T follicular helper cell (primary cell): ENCODE data around the gene VTCN1.
"Not testable (repeated sequence)": the region's sequence is repeated elsewhere in the genome, so short reads cannot be mapped to it uniquely, and the experiment has no call there.

ENCODE experiments used
- DNase-seq: peaks from one replicate; pipeline ENCODE4 v3.0.0-alpha.2; 2020; ENCODE audit warnings: low read depth

The VTCN1 gene

DNA sequence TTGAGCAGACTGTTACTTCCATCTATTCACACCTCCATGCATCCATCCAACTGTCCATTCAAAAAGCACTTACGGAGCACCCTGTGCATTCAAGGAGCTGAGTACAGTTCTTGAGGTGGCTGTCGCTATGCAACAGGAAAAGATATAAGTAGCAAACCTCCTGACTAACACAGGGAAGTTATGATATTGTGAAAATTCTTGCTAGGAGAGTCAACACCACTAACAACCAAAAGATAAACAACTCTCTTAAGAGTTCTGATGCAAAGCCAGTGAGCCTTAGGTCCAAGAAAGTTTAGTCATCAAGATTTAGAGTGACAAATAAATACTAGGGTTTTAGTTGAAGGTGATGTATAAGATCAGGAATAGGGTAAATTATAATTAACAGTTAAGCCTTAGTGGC, 44.7 kb downstream of the VTCN1 start:
- no peak for DNase-seq

DNA sequence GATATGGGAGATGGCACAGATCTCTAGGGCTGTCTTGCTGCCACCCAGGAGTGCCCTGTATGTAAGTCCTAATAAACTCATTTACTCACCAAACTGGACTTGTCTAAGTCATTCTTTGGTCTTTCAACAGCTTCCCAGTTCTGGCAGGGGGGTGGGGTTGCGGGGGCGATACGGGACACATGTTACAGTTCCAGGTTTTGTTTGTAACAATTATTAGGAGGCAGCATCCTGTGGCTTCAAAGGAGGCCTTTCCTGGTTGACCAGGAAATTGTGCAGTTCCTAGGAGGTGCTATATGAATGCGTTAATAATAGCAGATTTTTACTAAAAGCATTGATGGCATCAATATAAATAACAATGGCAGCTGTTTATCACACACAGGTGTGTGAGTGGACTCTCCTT, 46.5 kb downstream of the VTCN1 start:
- DNase-seq = no peak

DNA sequence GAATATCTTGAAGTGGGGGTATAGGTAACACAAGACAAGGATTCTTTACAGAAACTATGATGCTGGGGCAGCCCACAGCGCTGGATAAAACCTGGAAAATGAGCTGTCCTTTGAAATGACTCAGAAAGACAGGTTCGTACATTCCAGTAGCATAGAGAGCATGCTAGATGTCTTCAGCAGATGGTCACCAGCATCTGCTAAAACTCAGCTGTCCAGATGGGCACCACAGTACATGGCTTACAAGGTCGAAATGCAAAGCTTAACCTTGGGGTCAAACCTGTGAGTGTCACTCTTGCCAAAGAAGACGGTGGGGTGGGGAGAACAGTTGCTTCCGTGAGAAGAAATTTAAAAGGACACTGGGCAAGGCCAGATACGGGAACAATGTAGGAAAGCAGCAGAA, 47.9 kb downstream of the VTCN1 start:
- no peak for DNase-seq

DNA sequence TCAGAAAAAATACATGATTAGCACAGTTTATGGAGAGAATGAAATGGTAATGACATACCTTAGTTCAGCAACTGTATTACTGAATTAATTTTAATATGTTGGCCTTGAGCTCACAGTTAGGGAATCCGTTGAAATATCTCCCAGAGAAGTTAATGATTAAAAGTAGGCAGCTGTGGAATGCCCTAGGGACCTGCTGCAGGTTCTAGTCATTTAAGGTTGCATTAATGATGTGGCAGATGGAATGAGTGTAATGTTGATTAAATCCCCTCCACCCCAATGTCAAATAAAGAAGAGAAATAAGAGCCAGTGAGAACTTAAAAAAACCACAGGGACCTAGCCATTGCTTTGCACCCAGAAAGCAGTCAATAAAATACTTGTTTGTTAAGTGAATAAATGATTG, 48.8 kb downstream of the VTCN1 start:
- DNase-seq = no peak

DNA sequence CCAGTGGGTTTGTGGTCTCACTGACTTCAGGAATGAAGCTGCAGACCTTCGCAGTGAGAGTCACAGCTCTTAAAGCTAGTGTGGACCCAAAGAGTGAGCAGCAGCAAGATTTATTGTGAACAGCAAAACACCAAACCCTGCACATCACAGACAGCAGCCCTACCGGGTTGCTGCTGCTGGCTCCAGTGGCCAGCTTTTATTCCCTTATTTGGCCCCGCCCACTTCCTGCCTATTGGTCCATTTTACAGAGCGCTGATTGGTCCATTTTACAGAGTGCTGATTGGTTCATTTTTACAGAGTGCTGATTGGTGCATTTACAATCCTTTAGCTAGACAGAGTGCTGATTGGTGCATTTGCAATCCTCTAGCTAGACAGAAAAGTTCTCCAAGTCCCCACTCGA, 59.4 kb downstream of the VTCN1 start:
- not testable (repeated sequence) for DNase-seq

DNA sequence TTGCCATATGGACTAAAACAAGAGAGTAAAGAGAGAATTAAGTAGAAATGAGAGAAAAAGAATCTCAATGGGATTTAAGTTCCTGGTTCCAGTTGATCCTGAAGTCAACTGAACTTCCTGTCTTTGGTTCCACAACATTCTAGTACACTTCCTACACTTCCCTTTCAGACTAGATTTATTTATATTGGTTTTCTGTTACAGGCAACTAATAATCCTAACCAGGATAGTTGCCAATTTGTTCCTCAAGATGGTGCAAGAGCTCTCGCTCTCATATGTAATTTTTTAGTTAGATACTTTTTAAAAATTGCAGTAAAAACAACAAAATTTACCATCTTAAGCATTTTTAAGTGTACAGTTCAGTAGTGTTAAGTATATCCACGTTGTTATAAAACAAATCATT, 60.4 kb downstream of the VTCN1 start:
- no peak for DNase-seq

DNA sequence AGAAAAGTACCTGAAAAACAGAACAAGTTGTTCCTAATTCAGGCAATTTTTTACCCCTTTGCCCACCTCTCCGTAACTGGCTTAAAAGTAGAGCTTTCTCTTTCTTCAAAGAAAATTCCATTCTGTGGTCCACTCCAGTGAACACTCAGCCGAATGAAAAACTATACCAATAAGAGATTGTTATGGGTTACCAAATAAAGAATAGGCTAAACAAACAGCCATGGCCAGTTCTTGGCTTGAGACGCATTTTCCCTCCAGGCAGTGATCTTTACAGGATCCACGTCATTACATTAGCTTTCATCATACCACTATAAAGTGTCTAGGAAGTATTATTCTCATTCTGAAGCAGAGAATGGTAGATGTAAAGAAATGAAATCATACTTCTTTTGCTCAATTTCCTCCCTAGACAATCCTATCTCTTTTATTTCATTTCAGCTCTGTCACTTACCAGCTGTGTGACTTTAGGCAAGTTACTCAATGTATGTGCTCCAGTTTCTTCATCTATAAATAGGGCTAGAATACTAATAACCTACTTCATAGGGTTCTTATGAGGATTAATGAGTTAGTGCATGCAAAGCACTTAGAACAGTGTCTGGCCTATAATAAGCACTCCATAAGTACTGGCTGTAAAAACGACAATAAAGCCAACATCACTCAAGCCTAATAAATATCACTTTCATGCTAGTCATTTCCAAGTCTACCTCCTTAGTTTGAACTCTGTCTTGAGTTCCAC, 62.7 kb downstream of the VTCN1 start:
- DNase-seq = no peak

DNA sequence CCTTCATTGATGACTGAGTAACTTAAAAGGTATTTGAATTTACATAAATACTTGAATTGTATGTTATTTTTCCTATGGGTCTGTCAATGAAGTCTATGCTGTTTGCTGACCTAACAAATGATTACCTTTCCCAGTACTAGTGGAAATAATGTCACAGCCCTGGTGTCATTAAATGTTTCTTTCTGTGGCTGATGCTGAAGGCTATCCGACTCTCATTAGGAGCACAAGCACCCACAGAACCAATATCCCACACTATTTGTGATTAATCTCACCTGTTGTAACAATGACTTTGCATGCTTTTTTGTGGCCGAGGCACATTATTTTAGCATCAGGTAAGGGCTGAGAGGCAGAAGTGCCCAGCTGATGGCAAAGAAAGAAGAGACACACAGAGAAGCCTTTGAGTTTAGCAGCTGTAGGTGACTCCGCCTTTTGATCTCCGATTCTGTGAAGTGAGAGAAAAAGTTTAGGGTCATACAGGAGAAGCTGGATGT, 63.3 kb downstream of the VTCN1 start:
- DNase-seq = no peak

DNA sequence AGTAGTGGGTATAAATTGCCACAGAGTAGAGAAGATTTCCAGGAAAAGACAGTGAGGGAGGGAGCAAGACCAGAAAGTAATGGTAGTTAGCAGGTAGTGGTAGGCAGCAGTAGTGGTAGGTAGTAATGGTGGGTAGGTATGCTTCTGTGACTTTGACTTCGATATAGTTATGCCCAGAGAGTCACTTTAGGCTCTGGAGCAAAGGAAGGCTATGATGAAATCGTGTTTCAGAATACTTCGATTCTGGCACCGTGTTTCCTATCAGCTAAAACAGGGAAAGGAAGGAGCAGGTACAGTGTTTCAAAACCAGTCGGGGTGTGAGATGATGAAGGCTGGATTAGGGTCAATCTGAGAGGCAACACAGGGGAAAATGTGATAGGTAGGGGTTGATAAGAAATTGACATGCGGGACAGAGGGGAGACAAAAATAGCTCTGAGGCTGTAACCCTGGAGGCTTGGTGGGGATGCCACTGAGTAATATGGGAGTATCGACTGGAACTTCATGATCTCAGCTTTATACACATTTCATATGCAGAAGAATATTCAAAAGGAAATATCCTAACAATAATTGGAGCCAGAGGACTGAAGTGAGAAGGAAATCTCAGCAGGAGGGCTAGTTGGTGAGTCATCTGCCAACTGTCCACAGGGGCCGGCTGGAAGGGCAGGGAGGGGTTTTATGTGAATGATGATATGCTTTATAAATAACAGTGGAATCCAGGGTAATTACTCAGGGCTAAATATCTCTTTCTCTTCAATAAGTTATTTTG, 64.0 kb downstream of the VTCN1 start:
- no peak for DNase-seq

DNA sequence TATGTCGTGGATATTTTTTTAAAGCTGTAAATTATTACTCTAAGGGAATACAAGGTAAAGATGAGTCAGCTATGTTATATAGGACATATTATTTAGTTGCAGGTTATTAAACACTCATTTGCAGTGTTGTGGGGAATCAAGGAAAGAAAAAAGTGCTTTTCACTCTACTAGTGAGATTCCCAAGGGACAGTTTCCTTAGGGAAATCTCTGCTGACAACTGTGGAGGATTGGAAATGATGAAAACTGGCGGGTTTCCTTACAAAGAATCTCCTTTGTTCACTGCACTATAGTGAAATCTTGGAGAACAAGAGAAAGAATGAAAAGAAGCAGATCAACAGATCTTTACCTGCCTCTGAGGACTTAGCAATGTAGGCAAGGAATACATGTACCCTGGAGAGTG, 64.7 kb downstream of the VTCN1 start:
- DNase-seq = no peak

DNA sequence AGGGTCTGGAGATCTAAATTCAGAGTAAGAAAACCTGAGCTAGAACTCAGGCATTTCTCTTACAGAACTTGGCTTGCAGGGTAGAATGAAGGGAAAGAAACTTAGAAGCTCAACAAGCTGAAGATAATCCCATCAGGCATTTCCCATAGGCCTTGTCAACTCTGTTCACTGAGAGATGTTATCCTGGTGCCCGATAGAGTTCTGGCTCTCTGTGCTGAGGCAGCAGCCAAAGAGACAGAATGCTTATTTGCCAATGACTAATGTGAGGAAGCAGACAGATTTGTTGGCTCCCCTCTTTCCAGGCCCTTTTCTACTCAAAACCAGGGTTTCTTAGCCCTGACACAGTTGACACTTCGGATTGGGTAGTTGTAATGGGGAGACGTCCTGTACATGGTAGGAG, 66.9 kb downstream of the VTCN1 start:
- no peak for DNase-seq

DNA sequence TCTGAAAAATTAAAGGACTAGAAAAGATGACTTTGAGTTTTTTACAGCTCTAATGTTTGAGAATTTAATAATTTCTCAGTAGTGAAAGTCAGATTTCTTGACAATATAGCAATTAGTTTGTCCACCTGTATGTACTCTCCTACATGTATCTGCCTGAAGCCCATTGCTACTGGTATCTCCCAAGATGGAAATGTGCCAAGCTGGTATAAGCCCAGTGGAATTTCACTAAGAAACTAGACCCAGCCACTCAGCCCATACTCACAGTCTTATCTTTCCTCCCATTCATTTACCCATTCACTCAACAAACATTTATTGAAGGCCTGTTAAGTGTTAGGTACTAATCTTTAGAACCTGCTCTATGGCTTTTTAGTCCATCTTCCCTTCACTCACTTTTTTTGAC, 67.6 kb downstream of the VTCN1 start:
- no peak for DNase-seq

DNA sequence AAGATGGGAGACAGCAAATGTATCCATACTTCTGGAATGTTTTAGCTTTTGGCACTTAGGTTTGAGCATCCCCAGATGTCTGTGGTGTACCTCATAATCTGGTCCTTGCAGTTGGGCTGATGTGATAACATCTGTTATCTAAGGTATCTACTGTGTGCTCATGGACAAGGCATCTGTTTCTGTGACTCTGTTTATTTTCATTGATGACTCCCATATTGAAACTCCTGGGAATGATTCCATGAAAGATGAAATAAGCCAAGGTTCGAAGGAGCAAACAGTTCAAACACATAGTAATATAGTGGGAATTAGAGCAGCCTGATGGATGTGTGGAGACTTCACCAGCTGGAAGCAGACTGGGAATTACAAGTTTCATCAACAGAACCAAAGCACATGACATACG, 68.5 kb downstream of the VTCN1 start:
- no peak for DNase-seq

DNA sequence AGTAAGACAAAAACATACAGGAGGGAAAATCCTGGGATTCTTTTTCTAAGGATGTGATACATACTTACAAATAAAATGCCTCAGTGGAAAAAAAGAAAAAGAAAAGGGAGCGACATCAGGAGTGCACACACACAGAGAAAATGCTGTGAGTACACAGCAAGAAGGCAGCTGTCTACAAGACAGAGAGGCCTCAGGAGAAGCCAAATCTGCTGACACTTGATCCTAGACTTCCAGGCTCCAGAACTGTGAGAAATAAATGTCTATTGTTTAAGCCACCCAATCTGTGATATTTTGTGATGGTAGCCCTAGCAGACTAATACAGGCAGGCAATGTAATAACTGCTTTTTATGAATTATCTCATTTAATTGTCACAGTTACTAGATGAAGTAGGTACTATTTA, 72.2 kb downstream of the VTCN1 start:
- no peak for DNase-seq

DNA sequence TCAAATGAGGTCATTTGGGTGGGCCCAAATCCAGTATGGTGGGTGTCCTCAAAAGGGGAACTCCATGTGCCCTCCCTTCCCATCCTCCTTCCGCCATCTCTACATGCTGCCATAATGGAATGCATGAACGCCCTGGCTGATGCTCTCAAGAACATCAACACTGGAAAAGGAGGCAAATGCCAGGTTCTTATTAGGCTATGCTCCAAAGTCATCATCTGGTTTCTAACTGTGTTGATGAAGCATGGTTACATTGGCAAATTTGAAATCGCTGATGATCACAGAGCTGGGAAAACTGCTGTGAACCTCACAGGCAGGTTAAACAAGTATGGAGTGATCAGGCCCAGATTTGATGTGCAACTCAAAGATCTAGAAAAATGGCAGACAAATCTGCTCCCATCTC, 72.6 kb downstream of the VTCN1 start:
- DNase-seq = no peak

DNA sequence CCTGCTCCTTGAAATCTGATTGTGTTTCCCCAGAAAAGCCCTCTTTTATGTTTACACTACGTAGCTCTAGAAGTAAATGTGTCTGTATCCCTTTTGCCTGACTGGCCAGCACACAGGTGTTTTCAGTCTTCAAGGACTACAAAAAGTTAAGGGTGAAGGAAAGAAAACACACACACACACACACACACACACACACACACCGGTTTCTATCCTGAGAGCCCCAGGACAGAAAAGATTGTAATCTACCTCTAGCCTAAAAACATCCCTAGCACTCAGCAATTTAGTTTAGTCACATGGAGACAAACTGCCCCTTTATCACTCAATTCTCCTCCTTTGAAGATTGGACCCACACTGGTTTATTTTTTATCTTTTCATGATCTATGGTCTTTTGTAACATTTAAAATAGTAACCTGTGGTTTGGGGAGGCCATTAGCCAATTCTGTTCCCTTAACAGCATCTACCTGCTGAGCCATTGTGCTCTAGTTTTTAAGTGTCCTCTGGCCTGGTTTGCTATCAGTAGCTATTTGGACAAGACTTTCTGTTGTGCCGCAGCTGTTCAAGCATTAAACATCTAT, 73.4 kb downstream of the VTCN1 start:
- DNase-seq = no peak

DNA sequence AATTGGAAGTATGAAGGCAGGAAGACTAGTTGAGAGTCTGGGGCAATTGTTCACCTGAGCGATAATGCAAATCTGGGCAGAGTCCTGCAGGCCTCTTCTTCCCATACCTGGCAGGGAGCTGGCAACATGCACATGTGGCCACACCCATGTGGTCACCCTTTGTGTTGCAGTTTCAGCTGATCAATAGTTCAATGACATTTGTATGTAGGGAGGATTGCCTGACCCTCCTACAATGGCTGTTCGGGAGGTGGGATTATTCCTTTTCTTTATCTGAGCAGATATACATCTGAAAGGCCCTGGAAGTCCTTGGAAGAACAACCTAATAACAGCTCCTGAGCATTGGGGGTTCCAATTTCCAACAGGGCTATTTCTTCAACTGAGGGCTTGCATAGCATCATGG, 74.0 kb downstream of the VTCN1 start:
- no peak for DNase-seq

DNA sequence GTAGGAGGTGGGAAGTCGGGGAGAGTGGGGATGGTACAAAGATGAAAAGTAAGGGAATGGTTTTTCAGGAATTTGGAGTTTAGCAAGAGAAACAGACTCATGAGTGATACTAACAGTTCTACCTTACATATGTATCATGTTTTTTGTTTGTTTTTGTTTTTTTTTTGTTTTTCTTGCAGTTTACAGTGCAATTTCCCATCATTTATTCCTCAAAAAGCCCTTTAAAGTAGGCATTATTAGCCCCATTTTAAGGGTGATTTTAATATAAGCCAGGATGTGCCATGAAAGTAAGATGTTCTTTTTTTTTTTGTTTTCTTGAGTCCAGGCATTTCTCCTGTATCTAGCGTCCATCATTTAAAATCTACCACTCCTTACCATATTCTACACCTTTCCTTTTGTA, 75.4 kb downstream of the VTCN1 start:
- DNase-seq = no peak

DNA sequence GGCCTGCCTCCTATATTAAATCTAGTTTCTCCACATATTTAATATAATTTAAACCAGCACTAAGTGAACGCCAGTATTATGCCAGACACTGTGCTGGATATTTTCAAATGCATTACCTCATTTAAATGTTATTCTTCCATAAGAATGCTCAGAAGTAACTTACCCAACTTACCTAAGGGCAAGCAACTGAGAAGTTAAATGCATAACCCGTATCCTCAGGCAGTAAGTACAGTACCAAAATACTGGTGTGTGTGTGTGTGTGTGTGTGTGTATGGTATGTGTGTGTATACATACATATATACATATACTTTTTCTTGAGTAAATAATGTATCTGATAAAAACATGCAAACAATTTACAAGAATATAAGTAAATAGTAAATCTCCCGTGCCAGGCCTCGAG, 80.2 kb downstream of the VTCN1 start:
- no peak for DNase-seq

DNA sequence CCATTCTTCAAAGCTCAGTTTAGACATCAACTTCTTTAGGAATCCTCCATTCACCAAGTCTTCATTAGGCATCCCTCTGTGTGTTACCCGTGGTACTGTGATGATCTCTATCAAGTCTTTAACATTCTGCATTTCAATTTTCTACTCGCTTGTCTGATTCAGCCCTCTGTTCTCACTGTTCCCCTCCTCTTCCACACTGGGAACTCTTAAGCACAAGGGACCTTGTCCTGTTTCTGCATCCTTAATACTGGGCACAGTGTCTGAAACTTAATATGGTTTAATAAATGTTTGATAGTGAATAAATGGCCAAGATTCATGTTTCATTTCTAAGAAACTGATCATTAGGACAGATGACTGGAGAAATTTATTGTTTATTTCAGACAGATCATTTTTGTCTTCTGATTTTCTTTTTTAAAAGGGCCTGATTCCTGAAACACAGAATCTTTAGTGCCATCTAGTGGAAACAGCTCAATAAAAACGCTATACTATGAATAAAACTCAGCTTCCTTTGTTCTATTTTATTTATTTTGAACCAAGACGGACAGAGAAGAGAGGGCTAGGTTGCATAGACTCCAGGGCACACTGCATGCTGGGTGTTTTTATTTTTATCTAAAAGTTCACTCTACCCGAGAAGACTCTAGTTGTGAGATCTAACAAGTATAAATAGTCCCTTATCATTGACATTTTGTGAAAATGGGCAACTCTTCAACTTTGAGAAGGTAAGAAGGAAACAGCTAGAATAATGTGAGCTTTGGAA, 82.2 kb downstream of the VTCN1 start:
- no peak for DNase-seq

DNA sequence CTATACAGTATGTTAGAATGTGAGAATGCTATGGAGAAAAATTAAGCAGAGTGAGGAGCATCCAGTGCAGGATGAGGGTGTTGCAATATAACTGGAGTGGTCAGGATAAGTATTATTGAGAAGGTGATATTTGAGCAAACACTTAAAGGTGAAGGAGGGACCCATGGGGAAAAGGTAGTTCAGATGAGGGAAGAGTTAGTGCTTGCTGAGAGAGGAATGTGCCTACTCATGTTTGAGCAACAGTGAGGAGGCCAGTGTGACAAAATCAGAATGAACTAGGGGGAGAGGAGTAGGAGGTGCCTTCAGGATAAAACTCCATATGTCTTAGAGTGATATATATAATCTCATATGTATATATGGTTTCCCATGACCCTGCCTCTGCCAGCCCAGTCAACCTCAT, 82.9 kb downstream of the VTCN1 start:
- no peak for DNase-seq

DNA sequence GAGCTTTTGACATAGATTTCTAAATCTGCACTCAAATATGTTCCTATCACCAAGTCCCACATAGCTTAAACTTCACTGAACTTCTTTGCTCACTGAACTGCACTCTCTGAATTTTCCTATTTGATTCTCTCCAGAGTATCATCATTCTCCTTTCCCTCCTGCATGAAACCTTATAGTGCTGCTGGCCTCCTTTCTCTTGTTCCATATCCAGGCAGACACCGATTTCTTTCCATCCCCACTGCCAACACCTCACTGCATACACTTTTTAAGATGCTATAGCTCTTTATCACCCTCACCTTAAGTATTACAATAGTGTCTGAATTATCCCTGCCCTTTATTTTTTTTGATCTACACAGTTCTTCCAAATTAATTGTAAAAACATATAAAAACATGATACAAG, 86.1 kb downstream of the VTCN1 start:
- no peak for DNase-seq

DNA sequence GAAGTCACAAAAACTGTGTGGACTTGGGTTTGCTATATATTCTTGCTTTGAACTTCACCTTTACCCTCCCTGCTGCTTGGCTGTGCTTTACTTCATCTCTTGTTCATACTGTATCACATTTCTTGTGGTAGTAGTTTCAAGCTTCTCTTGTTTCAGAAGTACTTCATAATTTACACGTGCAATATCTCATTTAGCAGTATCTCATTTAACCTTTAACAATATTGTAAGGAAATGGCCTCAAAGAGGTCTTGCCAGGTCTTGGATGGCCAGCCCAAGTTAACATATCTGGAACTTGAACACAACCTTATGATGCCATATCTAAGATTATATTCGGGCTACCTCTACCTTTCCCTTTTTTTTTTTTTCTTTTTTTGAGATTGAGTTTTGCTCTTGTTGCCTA, 87.5 kb downstream of the VTCN1 start:
- DNase-seq = no peak
